Vagina (tissue), 2 donors: ENCODE data around the gene MBD6.

Experiments used
- POLR2AphosphoS5 ChIP-seq, 2 donors: sonication (generic); formaldehyde crosslinking; IDR thresholded peaks; one replicate each; pipeline ENCODE4 v1.9.0; 2017; ENCODE audit warnings: antibody characterized with exemption in 2 of 2, mild to moderate bottlenecking in 2 of 2, low read depth in 1 of 2; ENCODE audit not compliant: insufficient read depth in 1 of 2
- TF ChIP-seq, protein P1 (sequence below), 3 experiments: fragments of 450-650 bp in 2 of 3; fragments of 200-600 bp in 1 of 3; sonication (generic) in 1 of 3; IDR thresholded peaks; one replicate each; pipeline ENCODE4 v1.5.1; 2017 to 2019; ENCODE audit warnings: antibody characterized with exemption in 3 of 3, mild to moderate bottlenecking in 2 of 3, moderate library complexity in 2 of 3

DNA sequence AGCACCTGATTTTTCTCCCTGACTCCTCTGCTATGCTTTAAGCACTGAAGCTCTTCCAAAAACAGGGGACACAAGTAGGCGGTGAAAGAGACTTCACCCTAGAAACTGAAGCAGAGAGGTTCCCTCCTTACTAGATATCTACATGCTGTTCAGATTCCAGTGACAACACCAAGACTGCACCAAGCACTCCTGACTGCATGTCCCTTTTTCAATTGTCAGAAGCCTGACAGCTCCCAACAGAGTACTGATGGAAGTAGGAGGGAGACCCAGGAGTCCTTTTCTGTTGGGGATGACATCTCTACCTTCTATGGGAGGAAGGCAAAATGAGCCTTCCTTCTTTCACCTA is 13.9 kb downstream of the MBD6 start:
- TF ChIP-seq, protein P1, sequence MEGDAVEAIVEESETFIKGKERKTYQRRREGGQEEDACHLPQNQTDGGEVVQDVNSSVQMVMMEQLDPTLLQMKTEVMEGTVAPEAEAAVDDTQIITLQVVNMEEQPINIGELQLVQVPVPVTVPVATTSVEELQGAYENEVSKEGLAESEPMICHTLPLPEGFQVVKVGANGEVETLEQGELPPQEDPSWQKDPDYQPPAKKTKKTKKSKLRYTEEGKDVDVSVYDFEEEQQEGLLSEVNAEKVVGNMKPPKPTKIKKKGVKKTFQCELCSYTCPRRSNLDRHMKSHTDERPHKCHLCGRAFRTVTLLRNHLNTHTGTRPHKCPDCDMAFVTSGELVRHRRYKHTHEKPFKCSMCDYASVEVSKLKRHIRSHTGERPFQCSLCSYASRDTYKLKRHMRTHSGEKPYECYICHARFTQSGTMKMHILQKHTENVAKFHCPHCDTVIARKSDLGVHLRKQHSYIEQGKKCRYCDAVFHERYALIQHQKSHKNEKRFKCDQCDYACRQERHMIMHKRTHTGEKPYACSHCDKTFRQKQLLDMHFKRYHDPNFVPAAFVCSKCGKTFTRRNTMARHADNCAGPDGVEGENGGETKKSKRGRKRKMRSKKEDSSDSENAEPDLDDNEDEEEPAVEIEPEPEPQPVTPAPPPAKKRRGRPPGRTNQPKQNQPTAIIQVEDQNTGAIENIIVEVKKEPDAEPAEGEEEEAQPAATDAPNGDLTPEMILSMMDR (IDR thresholded peaks at IDR 0.05) = no peak
- TF ChIP-seq POLR2AphosphoS5 (IDR thresholded peaks at IDR 0.05; ENCODE audit: insufficient read depth in 1 of 2, low read depth in 1 of 2) = no peak
